ENCODE measurements around the gene SCAMP5.

The SCAMP5 gene, protein sequence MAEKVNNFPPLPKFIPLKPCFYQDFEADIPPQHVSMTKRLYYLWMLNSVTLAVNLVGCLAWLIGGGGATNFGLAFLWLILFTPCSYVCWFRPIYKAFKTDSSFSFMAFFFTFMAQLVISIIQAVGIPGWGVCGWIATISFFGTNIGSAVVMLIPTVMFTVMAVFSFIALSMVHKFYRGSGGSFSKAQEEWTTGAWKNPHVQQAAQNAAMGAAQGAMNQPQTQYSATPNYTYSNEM

DNA sequence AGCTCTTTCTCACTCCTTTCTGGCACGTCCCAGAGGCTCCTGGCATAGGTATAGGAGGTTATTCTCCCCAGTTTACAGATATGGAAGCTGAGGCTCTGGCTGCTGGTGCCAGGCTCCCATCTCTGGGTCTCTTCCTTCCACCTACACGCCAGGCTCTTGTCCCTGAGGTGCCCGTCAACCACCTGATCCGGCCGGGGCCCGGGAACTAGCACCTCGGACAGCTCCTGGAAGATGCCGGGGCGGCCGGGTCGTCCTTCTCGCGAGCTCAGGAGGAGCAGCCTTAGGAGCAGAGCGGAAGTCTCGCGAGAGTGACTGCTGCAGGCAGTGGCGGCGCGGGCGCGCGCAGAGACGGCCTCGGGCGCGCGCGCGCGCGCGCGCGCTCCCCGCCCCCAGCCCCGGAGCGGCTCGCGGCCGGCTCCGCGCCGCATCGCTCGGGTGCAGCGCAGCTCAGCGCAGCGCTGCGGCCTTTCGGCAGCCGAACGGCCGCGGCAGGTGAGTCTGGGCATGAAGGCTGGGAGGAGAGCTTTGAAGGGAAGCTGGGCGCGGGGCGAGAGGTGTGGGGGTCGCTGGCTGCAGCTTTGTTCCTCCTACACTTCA, at the start of gene SCAMP5:
TSS of gene SCAMP5 (plus strand) at position 382 of the 597 bp plus-strand sequence. CDS start 16,277 bp downstream, outside the sequence.
- DNase-seq (ENCODE audit: low read depth in 1 of 2, low spot score in 1 of 2): peak; percentile 78 to 83

DNA sequence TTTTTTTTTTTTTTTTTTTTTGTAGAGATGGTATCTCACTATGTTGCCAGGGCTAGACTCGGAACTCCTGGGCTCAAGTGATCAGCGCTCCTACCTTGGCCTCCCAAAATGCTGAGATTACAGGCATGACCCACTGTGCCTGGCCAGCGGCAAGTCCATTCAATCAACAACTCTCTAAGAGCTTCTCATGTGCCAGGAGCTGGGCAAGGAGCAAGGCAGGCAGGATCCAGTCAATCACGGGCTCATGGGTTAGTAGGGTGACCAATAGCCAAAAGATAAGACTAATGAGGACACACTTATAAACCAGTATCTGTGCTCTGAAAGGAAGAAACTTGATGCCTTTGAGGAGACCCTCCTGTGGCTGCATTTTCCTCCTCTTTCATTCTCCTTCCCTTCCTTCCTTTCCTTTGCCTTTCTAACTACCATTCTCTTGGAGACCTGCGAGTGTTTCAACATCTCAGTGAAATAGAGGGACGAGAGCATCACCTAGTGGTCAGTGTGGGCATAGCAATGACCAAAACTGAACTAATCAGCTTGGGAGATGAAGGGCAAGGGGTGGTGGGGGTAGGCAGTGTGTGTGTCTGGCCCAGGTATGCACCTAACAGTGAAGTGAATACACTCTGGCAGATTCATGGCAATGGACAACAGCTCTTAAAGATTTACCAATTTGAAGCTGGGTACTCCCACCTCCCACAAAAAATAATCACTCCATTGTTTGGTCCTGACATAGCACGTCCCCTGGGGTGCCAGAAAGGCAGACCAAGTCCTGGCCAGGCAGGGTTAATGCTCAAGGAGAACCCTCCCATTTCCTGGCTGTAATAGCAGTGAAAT, 45.1 kb upstream of the SCAMP5 start:
- peak; percentile 50 to 69 for DNase-seq (ENCODE audit: low read depth in 1 of 2, low spot score in 1 of 2)

DNA sequence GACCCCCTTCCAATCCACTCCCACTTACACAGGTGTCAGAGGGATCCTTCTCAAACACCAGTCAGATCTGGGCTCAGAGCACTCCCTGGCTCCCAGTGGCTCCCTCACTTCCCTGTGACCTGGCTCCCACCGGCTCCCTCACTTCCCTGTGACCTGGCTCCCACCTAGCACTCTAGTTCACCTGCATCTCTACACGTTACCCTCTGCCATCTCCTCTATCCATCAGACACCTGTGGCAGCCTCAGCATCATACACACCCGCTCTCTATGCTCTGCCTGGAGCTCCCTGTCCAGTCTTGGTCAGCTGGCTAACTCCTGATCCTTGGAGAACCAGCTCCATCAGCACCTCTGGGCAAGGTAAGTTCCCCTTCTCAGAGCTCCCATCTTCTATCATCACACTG, 44.4 kb upstream of the SCAMP5 start:
- no peak for DNase-seq (ENCODE audit: low read depth in 1 of 2, low spot score in 1 of 2)

DNA sequence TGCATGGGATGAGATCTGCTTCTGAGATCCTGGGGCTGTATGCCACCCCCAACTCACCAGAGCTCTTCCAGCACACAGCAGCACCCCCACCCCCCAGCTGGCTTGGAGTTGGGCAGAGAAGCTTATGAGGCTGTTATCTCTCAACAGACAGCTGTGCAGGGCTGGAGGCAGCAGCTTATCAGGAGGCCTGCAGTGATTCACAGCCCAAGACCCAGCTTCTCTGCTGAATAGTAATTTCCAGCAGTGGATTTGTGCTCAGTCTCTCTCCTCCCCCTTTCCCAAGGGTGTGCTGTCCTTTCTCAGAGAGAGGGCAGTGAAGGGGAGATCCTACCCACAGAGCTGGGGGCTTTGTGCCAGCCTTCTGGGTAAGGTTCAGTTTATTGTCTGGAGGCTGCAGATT, 40.8 kb upstream of the SCAMP5 start:
- no peak for DNase-seq (ENCODE audit: low read depth in 1 of 2, low spot score in 1 of 2)

DNA sequence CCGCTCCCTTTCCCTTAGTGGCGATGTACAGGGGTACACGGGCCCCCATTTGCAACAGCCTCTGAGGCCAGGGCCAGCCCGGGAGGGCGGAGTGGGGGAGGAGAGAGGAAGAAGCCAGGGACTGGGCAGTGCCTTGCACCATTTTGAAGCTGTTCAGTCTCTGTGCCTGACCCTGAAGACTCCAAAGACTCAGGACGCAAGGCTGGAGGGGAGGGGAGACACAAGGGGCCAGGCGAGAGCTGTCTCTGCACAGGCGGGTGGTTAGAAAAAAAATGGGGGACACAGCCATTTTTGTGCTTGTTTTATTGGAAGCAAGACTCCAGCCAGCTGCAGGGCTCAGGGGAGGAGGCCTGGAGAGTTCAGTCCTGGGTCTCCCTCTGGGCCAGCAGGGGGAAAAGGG, 40.3 kb upstream of the SCAMP5 start:
- DNase-seq (ENCODE audit: low read depth in 1 of 2, low spot score in 1 of 2): no peak

DNA sequence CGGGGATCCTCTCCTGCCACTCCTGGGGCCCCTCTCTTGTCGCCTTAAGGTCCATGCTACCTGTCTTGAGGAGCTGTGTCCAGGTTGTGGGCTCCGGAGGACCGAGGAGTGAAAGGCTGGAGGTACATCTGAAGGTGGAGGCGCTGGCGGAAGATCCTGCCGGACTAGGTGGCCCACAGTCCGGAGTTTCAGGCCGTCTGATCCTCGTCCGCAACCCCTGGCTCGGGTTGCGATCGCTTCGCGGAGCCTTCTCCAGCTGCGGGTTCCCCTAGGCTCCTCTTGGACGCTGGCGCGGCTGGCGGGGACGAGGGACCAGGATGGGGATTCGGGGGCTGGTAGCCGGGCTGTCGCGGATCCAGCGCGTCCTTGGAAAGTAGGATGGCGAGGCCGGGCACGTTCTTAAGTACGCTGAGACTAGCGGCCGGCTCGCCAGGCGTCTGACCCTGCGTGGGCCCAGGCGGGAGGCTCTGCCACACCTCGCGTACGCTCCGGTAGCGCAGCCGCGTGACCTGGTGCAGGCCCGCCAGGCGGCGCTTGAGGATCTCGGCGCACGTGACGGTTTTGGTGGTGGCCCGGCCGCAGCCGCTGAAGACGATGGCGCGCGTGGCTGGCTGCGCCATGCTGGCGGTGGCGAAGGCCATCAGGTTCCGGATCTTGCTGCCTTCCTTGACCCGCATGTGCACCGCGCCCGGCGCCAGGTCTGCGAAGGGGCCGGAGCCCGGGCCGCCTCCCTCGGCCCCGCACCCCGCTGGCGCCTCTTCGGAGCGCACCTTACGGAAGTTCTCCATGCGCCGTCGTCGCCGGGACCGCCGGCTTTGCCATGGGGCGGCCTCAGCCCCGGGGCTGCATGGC, 39.3 kb upstream of the SCAMP5 start:
- peak; percentile 32 to 44 for DNase-seq (ENCODE audit: low read depth in 1 of 2, low spot score in 1 of 2)

DNA sequence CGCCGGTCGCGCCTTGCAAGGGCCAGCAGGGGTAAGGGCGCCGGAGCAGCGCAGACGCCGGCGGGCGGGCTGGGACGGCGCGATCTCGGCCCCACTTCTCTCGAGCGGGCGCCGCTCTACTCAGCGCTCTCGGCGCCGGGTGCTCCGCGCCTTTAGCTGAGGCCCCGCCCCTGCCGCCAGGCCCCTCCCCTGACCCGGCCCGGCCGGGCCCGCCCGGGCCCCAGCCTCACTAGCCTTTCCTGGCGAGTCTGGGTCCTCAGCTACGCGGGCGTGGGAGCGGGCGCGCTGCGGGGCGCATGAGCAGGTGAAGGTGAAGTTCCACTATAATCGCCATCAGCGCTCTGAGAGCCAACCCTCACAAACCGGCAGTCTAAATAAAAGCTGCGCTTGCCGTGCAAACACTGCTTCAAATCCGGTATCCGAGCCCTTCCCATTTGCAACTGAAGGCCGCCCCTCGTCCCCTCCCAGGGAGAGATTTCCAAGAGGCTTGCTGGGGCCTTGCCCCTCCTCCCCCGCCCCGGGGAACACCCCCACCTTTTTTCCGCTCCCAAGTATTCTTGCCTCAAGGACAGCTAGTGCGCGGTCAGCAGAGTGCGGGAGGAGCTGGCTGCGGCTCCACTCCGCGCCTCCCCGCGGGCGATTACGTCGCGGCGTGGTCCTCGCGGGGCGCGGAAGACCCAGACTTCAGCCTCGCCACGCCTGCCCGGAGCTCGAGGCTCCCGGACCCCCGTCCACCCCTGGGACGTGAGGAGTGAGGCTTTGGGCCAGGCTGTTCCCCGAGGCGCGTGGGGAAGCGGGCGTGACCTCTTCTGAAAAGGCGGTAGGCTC, 38.5 kb upstream of the SCAMP5 start, which contains the start of gene RPP25:
TSS of gene RPP25 (minus strand) at position 125 of the 828 bp plus-strand sequence. CDS start 189 bp downstream, outside the sequence.
- DNase-seq (ENCODE audit: low read depth in 1 of 2, low spot score in 1 of 2): peak; percentile 34 to 45

DNA sequence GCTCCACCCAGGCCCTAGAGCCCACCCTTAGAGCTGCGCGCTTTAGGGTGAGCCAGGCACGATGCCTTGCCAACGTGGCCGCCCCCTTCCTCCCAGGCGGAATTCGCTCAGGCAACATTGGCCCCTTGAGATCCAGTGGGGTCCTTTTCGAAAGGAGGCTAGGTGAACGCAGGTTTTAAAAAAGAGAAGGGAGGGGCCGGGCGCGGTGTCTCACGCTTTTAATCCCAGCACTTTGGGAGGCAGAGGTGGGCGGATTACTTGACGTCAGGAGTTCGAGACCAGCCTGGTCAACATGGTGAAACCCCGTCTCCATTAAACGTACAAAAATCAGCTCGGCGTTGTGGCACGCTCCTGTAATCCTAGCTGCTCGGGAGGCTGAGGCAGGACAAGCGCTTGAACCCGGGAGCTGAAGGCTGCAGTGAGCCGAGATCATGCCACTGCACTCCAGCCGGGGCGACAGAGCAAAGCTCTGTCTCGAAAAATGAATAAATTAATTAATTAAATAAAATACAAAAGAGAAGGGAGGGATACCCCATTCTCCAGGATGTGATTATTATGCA, 37.8 kb upstream of the SCAMP5 start:
- no peak for DNase-seq (ENCODE audit: low read depth in 1 of 2, low spot score in 1 of 2)

DNA sequence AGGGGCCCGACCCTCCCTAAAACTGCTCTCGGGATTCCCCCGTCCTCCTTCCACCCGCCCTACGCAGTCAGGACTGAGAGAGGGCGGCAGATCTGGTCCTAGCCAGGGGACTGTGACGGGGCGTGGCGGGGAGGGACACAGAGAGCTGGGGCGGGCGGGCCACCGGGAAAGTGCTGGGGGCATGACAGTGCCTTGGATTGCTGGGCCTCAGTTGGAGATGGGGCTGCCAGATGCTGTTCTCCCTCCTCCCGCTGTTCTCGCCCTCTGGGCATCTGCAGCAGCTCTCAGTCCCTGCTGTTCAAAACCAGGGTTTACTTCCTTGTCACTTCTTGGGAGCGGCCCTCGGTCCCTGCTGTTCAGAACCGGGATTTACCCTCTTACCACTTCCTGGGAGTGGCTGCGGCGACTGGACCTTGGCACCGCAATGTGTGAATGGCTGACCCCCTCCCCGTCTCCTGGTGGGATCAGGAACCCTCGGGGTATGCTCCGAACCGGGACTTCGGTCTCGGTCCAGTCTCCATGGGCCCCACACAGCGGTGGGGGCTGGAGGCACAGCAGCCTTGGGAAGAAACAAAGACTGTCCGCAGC, 36.9 kb upstream of the SCAMP5 start:
- DNase-seq (ENCODE audit: low read depth in 1 of 2, low spot score in 1 of 2): no peak

DNA sequence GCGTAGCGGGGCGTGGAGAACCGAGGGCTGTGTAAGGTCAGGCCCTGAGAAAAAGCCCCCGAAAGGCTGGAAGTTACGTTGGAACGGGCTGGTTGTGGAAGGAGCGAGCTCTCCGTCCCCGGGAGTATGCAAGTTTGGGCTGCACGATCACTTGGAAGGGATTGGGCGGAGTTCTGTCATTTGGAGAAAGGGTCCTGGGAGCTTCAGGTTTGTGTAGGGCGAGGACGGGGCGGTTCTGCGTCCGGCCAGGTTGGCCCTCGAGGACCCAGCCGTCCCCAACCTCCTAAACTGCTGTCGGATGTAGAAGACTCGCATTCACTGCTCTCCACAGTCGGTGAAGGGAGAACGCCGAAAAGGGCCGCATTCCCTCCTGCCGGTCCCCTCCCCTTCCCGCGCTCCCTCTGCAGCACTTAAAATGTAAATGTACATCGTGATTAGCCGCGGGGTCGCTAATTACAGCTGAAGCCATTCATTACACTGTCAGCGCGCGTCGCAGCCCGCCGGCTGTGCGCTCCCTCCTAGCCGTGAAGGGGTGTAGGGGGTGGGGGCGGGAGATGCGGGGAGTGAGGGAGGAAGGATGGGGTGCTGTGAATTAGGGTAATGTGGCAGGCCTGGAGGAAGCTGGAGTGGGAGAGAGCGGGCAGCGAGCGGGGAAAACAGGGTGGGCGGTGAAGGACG, 36.3 kb upstream of the SCAMP5 start:
- DNase-seq (ENCODE audit: low read depth in 1 of 2, low spot score in 1 of 2): no peak

DNA sequence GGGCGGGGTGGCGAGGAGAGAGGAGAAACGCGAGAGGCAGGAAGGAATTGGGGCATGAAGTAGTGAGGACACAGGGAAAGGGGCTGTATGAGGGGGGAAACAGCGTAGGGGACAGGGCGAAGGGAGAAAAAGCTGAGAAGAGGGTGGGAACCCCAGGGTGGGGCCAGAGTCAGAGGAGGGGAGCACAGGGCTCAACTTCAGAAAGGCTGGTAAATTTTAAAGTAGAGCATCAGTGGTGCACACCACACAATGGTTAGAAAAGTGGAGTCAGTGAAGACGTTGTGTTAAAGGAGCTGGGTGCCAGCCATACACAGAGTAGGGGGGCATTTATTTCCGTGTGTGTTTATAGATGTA, 35.8 kb upstream of the SCAMP5 start:
- DNase-seq (ENCODE audit: low read depth in 1 of 2, low spot score in 1 of 2): no peak

DNA sequence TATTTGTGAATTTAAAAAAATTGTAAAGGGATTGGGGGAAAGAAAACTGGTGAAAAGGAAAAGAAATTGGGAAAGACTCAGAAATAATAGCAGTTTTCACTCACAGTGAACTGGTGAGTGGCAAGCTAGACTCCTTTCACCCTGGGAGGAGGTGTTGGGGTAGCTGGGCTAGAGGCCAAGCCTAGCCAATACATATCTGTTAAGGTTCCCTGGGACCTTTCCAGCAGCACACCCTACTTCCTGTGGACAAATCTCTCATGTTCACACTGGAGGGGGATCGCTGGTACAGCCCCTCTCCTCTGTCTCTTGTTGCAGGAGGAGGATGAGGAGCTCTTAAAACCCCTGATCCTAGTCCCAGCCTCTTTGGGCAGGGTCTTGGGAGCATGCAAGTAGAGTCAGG, 35.1 kb upstream of the SCAMP5 start:
- DNase-seq (ENCODE audit: low read depth in 1 of 2, low spot score in 1 of 2): no peak

DNA sequence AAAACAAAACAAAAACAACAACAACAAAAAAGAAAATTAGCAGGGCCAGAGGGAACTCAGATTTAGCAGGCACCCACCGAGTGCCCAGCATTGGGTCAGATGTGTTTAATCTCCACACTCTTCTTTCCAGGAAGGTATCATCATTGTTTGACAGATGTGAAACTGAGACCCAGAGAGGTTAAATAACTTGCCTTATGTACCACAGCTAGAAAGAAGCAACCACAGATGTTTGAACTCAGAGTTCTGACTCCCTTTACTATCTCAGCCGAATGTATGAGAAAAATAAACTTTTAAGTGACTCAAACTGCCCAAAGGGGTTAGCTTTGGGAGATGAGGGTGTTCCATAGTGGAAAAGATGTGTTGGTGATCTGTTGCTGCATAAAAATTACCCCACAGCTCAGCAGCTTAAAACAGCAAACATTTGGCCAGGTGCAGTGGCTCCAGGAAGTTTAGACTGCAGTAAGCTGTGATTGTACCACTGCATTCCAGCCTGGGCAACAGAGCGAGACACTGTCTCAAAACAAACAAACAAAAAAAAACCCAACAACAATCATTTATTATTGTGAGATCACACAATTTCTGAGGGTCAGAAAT, 34.3 kb upstream of the SCAMP5 start:
- no peak for DNase-seq (ENCODE audit: low read depth in 1 of 2, low spot score in 1 of 2)

DNA sequence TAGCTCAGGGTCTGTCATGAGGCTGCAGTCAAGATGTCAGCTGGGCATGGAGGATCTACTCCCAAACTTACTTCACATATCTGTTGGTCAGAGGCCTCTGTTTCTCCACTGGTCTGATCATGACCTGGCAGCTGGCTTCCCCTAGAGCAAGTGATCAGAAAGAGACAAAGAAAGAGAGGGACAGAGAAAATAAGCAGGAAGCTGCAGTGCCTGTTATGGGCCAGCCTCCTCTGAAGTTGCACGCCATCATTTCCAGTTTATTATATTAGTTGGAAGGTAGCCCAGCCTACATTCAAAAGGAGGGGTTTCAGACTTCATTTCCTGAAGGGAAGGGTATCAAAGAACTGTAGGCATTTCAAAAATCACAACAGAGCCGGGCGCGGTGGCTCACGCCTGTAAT, 33.7 kb upstream of the SCAMP5 start:
- DNase-seq (ENCODE audit: low read depth in 1 of 2, low spot score in 1 of 2): no peak

DNA sequence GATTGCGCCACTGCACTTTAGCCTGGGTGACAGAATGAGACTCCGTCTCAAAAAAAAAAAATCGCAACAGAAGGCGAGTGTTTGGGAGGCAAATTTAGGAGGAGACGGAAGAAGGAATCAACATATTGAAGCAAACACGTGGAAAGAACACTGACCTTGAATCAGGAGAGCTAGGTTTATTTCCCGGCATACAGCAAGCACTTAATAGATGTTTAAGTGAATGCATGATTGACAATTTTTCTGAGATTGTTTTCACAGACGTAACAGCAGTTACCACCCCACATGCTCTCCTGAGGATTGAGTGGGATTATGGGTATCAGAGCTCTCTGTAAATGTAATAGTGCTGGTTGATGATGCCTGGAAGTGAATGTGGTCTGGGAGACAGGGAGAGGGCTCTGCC, 33.1 kb upstream of the SCAMP5 start:
- no peak for DNase-seq (ENCODE audit: low read depth in 1 of 2, low spot score in 1 of 2)

DNA sequence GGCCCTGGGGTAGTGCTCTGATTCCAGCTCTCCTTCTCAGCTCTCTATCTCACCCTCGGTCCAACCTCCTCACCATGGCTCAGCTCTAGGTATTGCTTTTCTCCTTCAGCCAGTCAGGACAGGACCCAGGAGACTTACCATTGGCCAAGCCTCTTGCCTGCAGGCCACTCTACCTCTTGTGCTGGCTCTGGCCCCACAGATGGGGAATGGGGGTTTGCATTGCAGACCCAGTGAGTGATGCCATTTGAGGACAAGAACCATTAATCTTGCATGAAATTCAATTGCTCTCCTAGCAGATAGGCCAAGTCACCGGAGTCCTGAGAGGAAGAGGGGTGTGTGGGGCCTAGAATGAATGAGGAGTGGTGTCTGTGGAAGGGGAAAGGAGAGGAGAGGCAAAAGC, 32.7 kb upstream of the SCAMP5 start:
- DNase-seq (ENCODE audit: low read depth in 1 of 2, low spot score in 1 of 2): no peak

DNA sequence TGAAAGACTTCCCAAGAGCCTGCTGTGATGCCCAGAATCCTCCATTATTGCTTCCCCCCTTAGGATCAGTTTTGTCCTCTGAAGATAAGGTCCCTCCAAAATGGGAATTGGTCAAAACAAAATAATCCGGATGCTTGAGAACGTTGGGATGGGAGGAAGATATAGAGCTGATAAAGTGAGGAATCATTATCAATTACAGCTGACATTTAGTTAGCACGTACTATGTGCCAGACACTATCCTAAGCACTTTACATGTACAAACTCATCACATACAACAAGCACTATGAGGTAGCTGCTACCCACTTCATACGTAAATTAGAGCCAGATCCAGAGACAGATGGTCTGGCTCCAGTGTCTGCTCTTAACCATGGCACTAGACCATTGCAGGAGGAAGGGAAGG, 32.1 kb upstream of the SCAMP5 start:
- DNase-seq (ENCODE audit: low read depth in 1 of 2, low spot score in 1 of 2): no peak

DNA sequence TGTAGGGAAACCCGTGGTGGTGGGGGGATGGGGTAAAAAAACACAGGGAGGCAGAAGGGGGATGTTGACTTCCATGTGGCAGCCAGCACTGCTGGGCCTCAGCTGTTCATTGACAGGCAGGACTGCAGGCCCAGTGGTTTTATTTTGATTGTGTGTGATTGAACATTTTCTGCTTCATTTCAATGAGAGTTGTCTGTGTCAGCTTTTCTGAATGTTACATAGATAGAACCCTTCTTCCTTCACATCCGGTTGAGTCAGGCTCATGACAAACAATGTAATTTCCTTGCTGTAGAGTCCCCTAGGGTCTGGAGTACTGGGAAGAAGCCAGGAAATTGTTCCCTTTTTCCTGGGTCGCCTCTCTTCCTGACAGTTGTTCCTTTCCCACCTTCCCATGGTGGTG, 30.6 kb upstream of the SCAMP5 start:
- DNase-seq (ENCODE audit: low read depth in 1 of 2, low spot score in 1 of 2): no peak

DNA sequence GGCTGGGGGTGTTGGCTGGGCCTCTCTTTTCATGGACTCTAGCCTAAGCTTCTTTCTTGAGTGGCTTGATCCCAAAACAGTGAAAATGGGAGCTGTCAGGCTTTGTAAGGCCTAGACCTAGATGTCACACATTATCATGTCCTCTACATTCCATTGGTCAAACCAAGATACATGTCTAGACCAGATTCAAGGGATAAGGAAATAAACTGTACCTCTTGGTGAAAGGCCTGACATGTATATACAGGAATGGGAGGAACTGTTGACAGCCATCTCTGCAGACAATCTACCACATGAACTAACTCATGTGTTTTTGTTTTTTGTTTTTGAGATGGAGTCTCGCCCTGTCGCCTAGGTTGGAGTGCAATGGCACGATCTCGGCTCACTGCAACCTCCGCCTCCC, 27.7 kb upstream of the SCAMP5 start:
- DNase-seq (ENCODE audit: low read depth in 1 of 2, low spot score in 1 of 2): no peak

Data from activated T-helper 1 cell treated with anti-CD3 and anti-CD28 coated beads, Interleukin-2, amount 50 U/mL, for 16 hours (primary cell).